Parathyroid adenoma (tissue), 2 donors: Measurements from ENCODE around the gene ARMC5.

ENCODE experiments used
- H2AFZ ChIP-seq: fragments of 300-600 bp; sonication (generic); one replicate; pipeline ENCODE4 v1.7.0; 2017; ENCODE audit warnings: antibody characterized with exemption, mild to moderate bottlenecking
- H3K27ac ChIP-seq: fragments of 300-600 bp; sonication (generic); one replicate; pipeline ENCODE4 v1.7.0; 2017
- H3K27me3 ChIP-seq: fragments of 300-600 bp; sonication (generic); one replicate; pipeline ENCODE4 v1.7.0; 2017; ENCODE audit warnings: low read length; ENCODE audit not compliant: control insufficient read depth, insufficient read depth
- H3K36me3 ChIP-seq: fragments of 300-600 bp; sonication (generic); one replicate; pipeline ENCODE4 v1.7.0; 2017; ENCODE audit warnings: low read length; ENCODE audit not compliant: control insufficient read depth, insufficient read depth
- H3K4me1 ChIP-seq: fragments of 300-600 bp; sonication (generic); one replicate; pipeline ENCODE4 v1.7.0; 2017; ENCODE audit warnings: control low read depth
- H3K4me2 ChIP-seq: fragments of 300-600 bp; sonication (generic); one replicate; pipeline ENCODE4 v1.7.0; 2017; ENCODE audit warnings: low read length
- H3K4me3 ChIP-seq: fragments of 300-600 bp; sonication (generic); one replicate; pipeline ENCODE4 v1.7.0; 2017; ENCODE audit warnings: low read depth, low read length
- H3K79me2 ChIP-seq: fragments of 300-600 bp; sonication (generic); one replicate; pipeline ENCODE4 v1.7.0; 2017; ENCODE audit warnings: control low read depth
- H3K9ac ChIP-seq: fragments of 300-600 bp; sonication (generic); one replicate; pipeline ENCODE4 v1.7.0; 2017; ENCODE audit warnings: mild to moderate bottlenecking
- H3K9me3 ChIP-seq: fragments of 300-600 bp; sonication (generic); one replicate; pipeline ENCODE4 v1.7.0; 2017; ENCODE audit warnings: low read length; ENCODE audit not compliant: control insufficient read depth
- CTCF ChIP-seq: fragments of 300-600 bp; sonication (generic); IDR thresholded peaks from one replicate; pipeline ENCODE4 v1.7.0; 2017; ENCODE audit warnings: antibody characterized with exemption, mild to moderate bottlenecking
- donor health status: primary hyperparathyroidism.

ARMC5 gene

GRCh38 chr16:31476303-31477219 is 17.3 kb downstream of the ARMC5 start:
- TF ChIP-seq CTCF: no peak
- H3K4me1 ChIP-seq: peaks cover 14% of the 10 kb centered on the region
- peak overlapping the region; percentile 97 for H3K27ac ChIP-seq
- H3K9ac ChIP-seq: peak overlapping the region; percentile 79
- peak overlapping the region; percentile 96 for H3K4me2 ChIP-seq
- H3K36me3 ChIP-seq: no peaks in the 10 kb centered on the region
- H3K9me3 ChIP-seq: no peaks in the 10 kb centered on the region
- H3K79me2 ChIP-seq: no peaks in the 10 kb centered on the region
- peak overlapping the region; percentile 71 for H3K4me3 ChIP-seq
- H2AFZ ChIP-seq: peak overlapping the region; percentile 90
- no peaks in the 10 kb centered on the region for H3K27me3 ChIP-seq

- H3K4me1 ChIP-seq: peaks cover 11% of the 10 kb centered on the region
- no peak overlapping the region for H3K9ac ChIP-seq
These were observed 18.2 kb downstream of the ARMC5 start for GRCh38 chr16:31477220-31478216.

GRCh38 chr16:31478956-31479355 is 19.7 kb downstream of the ARMC5 start:
- Histone ChIP-seq H3K27me3 (no peaks in the 10 kb centered on the region), H3K4me2 (no peak overlapping the region), H3K4me1 (peaks cover 5% of the 10 kb centered on the region), H3K79me2 (no peaks in the 10 kb centered on the region), H3K4me3 (no peak overlapping the region), H3K9me3 (no peaks in the 10 kb centered on the region), H3K27ac (no peak overlapping the region), H2AFZ (no peak overlapping the region), H3K36me3 (no peaks in the 10 kb centered on the region), H3K9ac (no peak overlapping the region)
- TF ChIP-seq CTCF: no peak

More at GRCh38 chr16:31477220-31478216, 18.2 kb downstream of the ARMC5 start:
- H2AFZ ChIP-seq: peak overlapping the region; percentile 90
- H3K27ac ChIP-seq: peak overlapping the region; percentile 97
- H3K4me3 ChIP-seq: peak overlapping the region; percentile 32
- peak; percentile 75 for TF ChIP-seq CTCF
- no peaks in the 10 kb centered on the region for H3K9me3 ChIP-seq
- H3K27me3 ChIP-seq: no peaks in the 10 kb centered on the region
- H3K79me2 ChIP-seq: no peaks in the 10 kb centered on the region
- no peaks in the 10 kb centered on the region for H3K36me3 ChIP-seq
- H3K4me2 ChIP-seq: peak overlapping the region; percentile 81

- Histone ChIP-seq H3K9me3 (no peaks in the 10 kb centered on the region), H3K4me2 (no peak overlapping the region), H3K36me3 (no peaks in the 10 kb centered on the region), H3K9ac (no peak overlapping the region), H2AFZ (no peak overlapping the region), H3K4me3 (no peak overlapping the region), H3K27ac (no peak overlapping the region), H3K79me2 (no peaks in the 10 kb centered on the region), H3K27me3 (no peaks in the 10 kb centered on the region), H3K4me1 (peaks cover 5% of the 10 kb centered on the region)
- no peak for TF ChIP-seq CTCF
These were observed 20.4 kb downstream of the ARMC5 start for GRCh38 chr16:31479751-31480150.
